Brain microvascular endothelial cell (primary cell): ENCODE measurements around the gene GARRE1.

Source experiments
- DNase-seq: peaks from one replicate; pipeline ENCODE4 v3.0.0-alpha.2; 2020
- H3K27ac ChIP-seq: fragments of 250-450 bp; sonication (Bioruptor Pico); 2 replicates; pipeline ENCODE4 v1.5.1; 2020; ENCODE audit warnings: mild to moderate bottlenecking, moderate library complexity
- H3K27me3 ChIP-seq: fragments of 250-450 bp; sonication (Bioruptor Pico); replicated peaks from 2 replicates; pipeline ENCODE4 v1.5.1; 2020; ENCODE audit warnings: mild to moderate bottlenecking
- H3K36me3 ChIP-seq: fragments of 250-450 bp; sonication (Bioruptor Pico); replicated peaks from 2 replicates; pipeline ENCODE4 v1.5.1; 2020; ENCODE audit warnings: mild to moderate bottlenecking
- H3K4me3 ChIP-seq: 2 replicates; pipeline ENCODE4 v1.5.1; 2011; ENCODE audit warnings: low read depth, mild to moderate bottlenecking, control low read depth, low read length, moderate library complexity
- in situ Hi-C: cut with HindIII; loops from 2 replicates; pipeline ENCODE4 v1.10.0; 2017; ENCODE audit warnings: low sequenced_read_pairs, low pct_ligation_motif_present
- TF ChIP-seq, protein P1 (sequence below): IDR thresholded peaks from 2 replicates; pipeline ENCODE4 v1.5.1; 2011; ENCODE audit warnings: low read depth, mild to moderate bottlenecking, moderate library complexity, low read length, control low read depth, inconsistent platforms; ENCODE audit errors: missing control alignments

The GARRE1 gene

DNA sequence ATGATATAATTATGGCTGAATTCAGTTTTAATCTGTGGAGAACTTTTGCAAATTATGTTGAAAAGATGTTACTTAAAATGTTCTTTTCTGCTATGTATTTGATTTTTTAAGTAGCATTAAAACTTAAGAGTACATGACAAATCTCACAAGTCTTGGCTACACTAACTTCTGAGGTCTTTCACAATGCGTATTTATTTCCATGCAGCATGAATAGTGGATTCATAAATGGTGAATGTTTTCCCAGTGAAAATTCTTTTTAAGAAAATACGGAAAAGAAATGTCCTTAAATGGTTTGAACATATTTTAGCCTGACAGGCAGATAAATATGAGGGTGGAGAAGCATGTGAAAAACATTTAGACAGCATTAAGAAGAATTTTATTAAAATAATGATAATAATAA, 30.2 kb downstream of the GARRE1 start:
- no peaks in the 10 kb centered on the region for H3K27me3 ChIP-seq
- H3K4me3 ChIP-seq, result no peak overlapping the region
- in situ Hi-C loops, result no loop called here
- TF ChIP-seq, protein P1, sequence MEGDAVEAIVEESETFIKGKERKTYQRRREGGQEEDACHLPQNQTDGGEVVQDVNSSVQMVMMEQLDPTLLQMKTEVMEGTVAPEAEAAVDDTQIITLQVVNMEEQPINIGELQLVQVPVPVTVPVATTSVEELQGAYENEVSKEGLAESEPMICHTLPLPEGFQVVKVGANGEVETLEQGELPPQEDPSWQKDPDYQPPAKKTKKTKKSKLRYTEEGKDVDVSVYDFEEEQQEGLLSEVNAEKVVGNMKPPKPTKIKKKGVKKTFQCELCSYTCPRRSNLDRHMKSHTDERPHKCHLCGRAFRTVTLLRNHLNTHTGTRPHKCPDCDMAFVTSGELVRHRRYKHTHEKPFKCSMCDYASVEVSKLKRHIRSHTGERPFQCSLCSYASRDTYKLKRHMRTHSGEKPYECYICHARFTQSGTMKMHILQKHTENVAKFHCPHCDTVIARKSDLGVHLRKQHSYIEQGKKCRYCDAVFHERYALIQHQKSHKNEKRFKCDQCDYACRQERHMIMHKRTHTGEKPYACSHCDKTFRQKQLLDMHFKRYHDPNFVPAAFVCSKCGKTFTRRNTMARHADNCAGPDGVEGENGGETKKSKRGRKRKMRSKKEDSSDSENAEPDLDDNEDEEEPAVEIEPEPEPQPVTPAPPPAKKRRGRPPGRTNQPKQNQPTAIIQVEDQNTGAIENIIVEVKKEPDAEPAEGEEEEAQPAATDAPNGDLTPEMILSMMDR, result no peak
- H3K36me3 ChIP-seq, result no peaks in the 10 kb centered on the region
- no peak overlapping the region for H3K27ac ChIP-seq
- DNase-seq, result no peak

DNA sequence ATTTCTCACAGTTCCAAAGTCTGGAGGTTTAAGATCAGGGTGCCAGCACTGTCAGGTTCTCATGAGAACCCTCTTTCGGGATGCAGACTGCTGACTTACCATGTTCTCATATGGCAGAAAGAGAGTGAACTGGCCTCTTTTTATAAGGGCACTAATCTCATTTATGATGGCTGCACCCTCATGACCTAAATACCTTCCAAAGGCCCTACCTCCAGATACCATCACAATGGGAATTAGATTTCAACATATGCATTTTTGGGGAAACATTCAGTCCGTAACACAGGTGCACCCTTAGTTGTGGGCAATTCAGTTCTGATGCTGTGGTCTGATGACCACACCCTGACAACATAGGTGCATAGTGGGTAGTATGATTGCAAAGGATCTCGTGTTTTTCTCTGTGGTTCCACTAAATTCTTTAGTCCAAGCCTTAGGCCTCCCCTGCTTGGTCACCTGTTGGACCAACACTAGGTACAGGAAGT, 33.3 kb downstream of the GARRE1 start:
- TF ChIP-seq, protein P1, result no peak
- in situ Hi-C loops, result no loop called here
- H3K36me3 ChIP-seq, result no peaks in the 10 kb centered on the region
- H3K27me3 ChIP-seq, result no peaks in the 10 kb centered on the region
- no peak for DNase-seq
- H3K4me3 ChIP-seq, result no peak overlapping the region
- no peak overlapping the region for H3K27ac ChIP-seq

DNA sequence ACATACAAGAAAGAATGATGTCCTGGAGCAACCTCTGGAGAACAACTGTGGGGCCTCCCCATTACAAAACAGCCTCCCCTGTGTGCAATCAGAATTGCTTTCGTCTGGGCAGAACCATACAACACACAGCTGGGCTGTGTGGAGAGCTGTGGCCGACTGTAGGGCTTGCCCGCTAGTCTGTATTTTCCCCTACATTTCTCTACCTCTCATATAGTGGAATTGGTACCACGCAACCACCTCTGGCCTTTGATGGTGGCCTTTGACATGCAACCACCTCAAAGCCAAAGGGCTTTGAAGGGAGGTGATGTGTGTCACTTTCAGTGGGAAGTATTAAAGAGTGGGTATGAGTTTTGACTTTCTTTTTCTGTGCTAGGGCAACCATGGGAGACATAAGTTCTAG, 34.0 kb downstream of the GARRE1 start:
- Histone ChIP-seq H3K27me3 (no peaks in the 10 kb centered on the region), H3K27ac (no peak overlapping the region), H3K4me3 (no peak overlapping the region), H3K36me3 (no peaks in the 10 kb centered on the region)
- TF ChIP-seq, protein P1, result no peak
- in situ Hi-C loops, result no loop called here
- DNase-seq, result no peak

DNA sequence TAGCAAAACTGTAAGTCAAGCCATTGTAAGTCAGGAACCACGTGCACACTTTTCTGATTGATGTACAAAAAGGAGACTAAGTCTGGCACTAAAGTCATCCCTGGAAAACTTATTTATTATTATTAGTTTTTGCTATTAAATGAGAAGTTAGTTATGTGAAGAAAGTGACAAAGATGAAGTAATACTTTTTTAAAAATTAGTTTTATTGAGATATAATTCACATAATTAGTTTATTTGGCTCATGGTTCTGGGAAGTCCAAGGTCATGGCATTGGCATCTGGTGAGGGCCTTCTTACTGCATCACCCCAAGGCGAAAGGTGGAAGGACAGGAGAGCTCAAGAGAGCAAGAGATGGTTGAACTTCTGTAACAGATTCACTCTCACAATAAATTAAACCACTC, 36.9 kb downstream of the GARRE1 start:
- H3K27me3 ChIP-seq, result no peaks in the 10 kb centered on the region
- TF ChIP-seq, protein P1, result no peak
- H3K36me3 ChIP-seq, result no peaks in the 10 kb centered on the region
- DNase-seq, result no peak
- no peak overlapping the region for H3K27ac ChIP-seq
- H3K4me3 ChIP-seq, result no peak overlapping the region
- in situ Hi-C loops, result no loop called here

DNA sequence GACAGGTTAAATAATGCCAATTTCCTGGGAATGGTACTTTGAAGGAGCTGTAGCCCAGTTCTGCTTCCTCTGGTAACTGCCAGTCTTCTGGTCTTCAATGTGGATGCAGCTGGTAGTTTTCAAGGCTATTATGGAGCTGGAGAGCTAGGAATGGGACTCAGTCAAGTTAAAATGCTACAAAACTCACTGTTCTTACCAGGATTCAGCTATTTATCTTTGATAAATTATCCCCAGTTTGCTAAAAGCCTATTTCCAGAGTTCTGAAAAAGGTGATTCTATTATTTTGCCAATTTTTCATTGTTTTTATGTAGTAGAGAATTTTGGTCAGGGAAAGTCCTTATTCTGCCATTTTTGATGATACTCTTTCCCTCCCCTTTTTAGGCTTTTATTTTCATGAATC, 40.7 kb downstream of the GARRE1 start:
- no peak for DNase-seq
- in situ Hi-C loops, result no loop called here
- peaks cover 7% of the 10 kb centered on the region for H3K36me3 ChIP-seq
- no peaks in the 10 kb centered on the region for H3K27me3 ChIP-seq
- H3K4me3 ChIP-seq, result no peak overlapping the region
- no peak overlapping the region for H3K27ac ChIP-seq
- TF ChIP-seq, protein P1, result no peak

DNA sequence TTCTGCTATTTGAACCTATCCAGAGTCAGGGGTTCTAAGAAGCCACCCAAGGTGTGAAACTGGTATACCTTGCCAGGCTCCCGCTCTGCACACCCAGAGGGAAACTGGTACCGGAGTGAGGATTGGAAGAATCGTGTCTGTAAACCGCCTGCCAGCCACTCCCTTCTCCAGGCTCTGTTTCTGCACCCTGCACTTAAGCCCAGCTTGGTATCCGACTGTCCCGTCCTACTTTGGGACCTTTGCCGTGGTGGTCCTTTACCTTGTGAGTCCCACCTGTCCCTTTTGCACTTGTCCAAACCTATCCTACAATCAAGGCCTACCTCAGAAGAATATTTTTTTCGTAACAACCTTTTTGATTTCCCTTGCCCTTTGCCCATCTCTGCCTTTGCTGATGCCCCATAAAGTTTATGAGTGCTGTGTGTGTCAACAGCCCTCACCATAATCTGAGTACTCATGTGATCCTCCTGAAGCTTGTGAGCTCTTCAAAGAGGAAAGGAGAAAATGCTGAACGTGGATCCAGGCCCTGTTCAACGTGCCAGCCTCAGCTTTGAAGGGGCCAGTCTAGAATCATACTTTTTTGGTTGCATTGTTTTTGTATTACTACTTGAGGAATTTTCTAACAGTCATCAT, 44.7 kb downstream of the GARRE1 start:
- H3K36me3 ChIP-seq, result peaks cover 20% of the 10 kb centered on the region
- H3K27ac ChIP-seq, result no peak overlapping the region
- in situ Hi-C loops, result no loop called here
- H3K4me3 ChIP-seq, result no peak overlapping the region
- no peaks in the 10 kb centered on the region for H3K27me3 ChIP-seq
- TF ChIP-seq, protein P1, result no peak
- DNase-seq, result no peak
